ENCODE data around the gene FAM180B. TPM values are rescaled to one million over a fixed set of nuclear protein-coding genes. Genes with fewer than 3 reads are reported as not detected.

Gene FAM180B
- total and polyA plus RNA-seq, 10 of the 15 experiments (the other 5 are each of a cell fraction or from before 2014, with no cell fraction given) = 0.04 to 0.34 TPM; not detected in 8

DNA sequence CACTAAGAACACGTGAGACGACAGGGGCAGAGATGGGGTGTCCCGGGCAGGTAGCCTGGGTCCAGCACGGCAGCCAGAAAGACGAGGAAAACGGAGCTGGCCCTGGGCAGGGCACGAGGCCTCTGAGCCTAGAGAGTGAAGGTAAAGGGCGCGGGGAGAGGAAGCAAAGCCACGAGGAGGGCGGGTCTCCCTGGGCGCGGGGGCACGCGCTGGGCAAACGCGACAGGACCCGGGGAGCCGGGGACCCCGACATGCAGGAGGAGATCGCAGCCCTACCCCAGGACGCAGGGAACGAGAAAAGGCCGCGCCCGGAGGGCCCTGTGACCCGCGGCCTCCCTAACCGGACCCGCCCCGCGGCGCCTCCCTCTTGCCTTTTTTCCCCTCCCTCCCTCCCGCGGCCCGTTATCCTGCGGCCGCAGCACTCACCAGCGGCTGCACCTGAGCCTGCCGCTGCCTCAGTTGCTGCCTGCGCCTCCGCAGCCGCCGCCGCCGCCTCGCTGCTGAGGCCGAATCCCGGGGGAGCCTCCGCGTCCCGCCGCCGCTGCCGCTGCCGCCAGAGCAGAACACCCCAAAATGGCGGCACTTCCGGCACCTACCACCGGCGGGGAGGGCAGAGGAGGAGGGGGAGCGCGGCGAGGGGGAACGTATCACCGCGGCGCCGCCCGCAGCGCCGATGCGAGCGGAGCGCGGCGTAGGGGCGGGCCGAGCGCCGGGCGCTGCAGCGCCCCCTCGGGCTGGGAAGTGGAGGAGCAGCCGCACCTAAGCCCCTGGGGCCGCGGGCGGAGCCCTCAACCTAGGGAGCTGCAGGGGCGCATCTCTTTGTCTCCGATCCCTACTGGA, 33.7 kb upstream of the FAM180B start, which contains the start of gene CELF1 (continued):
- TF ChIP-seq GABPA (IDR thresholded peaks at IDR 0.05; ENCODE audit: low read depth) (peak; percentile 69; the same call in 1 of the 2 replicates), NR2F1 (conservative IDR thresholded peaks at IDR 0.05) (peak; percentile 58), KLF5 (IDR thresholded peaks at IDR 0.05; ENCODE audit: partially characterized antibody) (no peak), MEF2B (IDR thresholded peaks at IDR 0.05; ENCODE audit: partially characterized antibody, poor library complexity, severe bottlenecking) (peak; percentile 81), SMARCA5 (IDR thresholded peaks at IDR 0.05) (peak; percentile 83), RB1 (IDR thresholded peaks at IDR 0.05; ENCODE audit: borderline replicate concordance) (peak; percentile 87; the same call in 1 of the 2 replicates), ZNF217 (IDR thresholded peaks at IDR 0.05) (no peak), TCF3 (IDR thresholded peaks at IDR 0.05; ENCODE audit: borderline replicate concordance, insufficient read depth, low read depth, low read length) (no peak), BMI1 (IDR thresholded peaks at IDR 0.05; ENCODE audit: borderline replicate concordance) (no peak), EZH2 (IDR thresholded peaks at IDR 0.05; ENCODE audit: borderline replicate concordance, control insufficient read depth, low read depth, low read length) (no peak), CHD4 (IDR thresholded peaks at IDR 0.05) (no peak)
- TF ChIP-seq, protein P1, sequence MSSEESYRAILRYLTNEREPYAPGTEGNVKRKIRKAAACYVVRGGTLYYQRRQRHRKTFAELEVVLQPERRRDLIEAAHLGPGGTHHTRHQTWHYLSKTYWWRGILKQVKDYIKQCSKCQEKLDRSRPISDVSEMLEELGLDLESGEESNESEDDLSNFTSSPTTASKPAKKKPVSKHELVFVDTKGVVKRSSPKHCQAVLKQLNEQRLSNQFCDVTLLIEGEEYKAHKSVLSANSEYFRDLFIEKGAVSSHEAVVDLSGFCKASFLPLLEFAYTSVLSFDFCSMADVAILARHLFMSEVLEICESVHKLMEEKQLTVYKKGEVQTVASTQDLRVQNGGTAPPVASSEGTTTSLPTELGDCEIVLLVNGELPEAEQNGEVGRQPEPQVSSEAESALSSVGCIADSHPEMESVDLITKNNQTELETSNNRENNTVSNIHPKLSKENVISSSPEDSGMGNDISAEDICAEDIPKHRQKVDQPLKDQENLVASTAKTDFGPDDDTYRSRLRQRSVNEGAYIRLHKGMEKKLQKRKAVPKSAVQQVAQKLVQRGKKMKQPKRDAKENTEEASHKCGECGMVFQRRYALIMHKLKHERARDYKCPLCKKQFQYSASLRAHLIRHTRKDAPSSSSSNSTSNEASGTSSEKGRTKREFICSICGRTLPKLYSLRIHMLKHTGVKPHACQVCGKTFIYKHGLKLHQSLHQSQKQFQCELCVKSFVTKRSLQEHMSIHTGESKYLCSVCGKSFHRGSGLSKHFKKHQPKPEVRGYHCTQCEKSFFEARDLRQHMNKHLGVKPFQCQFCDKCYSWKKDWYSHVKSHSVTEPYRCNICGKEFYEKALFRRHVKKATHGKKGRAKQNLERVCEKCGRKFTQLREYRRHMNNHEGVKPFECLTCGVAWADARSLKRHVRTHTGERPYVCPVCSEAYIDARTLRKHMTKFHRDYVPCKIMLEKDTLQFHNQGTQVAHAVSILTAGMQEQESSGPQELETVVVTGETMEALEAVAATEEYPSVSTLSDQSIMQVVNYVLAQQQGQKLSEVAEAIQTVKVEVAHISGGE (CRISPR knock-in tag; IDR thresholded peaks at IDR 0.05) = no peak
- TF ChIP-seq, protein P2, sequence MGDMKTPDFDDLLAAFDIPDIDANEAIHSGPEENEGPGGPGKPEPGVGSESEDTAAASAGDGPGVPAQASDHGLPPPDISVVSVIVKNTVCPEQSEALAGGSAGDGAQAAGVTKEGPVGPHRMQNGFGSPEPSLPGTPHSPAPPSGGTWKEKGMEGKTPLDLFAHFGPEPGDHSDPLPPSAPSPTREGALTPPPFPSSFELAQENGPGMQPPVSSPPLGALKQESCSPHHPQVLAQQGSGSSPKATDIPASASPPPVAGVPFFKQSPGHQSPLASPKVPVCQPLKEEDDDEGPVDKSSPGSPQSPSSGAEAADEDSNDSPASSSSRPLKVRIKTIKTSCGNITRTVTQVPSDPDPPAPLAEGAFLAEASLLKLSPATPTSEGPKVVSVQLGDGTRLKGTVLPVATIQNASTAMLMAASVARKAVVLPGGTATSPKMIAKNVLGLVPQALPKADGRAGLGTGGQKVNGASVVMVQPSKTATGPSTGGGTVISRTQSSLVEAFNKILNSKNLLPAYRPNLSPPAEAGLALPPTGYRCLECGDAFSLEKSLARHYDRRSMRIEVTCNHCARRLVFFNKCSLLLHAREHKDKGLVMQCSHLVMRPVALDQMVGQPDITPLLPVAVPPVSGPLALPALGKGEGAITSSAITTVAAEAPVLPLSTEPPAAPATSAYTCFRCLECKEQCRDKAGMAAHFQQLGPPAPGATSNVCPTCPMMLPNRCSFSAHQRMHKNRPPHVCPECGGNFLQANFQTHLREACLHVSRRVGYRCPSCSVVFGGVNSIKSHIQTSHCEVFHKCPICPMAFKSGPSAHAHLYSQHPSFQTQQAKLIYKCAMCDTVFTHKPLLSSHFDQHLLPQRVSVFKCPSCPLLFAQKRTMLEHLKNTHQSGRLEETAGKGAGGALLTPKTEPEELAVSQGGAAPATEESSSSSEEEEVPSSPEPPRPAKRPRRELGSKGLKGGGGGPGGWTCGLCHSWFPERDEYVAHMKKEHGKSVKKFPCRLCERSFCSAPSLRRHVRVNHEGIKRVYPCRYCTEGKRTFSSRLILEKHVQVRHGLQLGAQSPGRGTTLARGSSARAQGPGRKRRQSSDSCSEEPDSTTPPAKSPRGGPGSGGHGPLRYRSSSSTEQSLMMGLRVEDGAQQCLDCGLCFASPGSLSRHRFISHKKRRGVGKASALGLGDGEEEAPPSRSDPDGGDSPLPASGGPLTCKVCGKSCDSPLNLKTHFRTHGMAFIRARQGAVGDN (IDR thresholded peaks at IDR 0.05) = peak; percentile 55
- TF ChIP-seq, protein P3, sequence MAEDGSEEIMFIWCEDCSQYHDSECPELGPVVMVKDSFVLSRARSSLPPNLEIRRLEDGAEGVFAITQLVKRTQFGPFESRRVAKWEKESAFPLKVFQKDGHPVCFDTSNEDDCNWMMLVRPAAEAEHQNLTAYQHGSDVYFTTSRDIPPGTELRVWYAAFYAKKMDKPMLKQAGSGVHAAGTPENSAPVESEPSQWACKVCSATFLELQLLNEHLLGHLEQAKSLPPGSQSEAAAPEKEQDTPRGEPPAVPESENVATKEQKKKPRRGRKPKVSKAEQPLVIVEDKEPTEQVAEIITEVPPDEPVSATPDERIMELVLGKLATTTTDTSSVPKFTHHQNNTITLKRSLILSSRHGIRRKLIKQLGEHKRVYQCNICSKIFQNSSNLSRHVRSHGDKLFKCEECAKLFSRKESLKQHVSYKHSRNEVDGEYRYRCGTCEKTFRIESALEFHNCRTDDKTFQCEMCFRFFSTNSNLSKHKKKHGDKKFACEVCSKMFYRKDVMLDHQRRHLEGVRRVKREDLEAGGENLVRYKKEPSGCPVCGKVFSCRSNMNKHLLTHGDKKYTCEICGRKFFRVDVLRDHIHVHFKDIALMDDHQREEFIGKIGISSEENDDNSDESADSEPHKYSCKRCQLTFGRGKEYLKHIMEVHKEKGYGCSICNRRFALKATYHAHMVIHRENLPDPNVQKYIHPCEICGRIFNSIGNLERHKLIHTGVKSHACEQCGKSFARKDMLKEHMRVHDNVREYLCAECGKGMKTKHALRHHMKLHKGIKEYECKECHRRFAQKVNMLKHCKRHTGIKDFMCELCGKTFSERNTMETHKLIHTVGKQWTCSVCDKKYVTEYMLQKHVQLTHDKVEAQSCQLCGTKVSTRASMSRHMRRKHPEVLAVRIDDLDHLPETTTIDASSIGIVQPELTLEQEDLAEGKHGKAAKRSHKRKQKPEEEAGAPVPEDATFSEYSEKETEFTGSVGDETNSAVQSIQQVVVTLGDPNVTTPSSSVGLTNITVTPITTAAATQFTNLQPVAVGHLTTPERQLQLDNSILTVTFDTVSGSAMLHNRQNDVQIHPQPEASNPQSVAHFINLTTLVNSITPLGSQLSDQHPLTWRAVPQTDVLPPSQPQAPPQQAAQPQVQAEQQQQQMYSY (CRISPR knock-in tag; IDR thresholded peaks at IDR 0.05) = no peak
- TF ChIP-seq, protein P4, sequence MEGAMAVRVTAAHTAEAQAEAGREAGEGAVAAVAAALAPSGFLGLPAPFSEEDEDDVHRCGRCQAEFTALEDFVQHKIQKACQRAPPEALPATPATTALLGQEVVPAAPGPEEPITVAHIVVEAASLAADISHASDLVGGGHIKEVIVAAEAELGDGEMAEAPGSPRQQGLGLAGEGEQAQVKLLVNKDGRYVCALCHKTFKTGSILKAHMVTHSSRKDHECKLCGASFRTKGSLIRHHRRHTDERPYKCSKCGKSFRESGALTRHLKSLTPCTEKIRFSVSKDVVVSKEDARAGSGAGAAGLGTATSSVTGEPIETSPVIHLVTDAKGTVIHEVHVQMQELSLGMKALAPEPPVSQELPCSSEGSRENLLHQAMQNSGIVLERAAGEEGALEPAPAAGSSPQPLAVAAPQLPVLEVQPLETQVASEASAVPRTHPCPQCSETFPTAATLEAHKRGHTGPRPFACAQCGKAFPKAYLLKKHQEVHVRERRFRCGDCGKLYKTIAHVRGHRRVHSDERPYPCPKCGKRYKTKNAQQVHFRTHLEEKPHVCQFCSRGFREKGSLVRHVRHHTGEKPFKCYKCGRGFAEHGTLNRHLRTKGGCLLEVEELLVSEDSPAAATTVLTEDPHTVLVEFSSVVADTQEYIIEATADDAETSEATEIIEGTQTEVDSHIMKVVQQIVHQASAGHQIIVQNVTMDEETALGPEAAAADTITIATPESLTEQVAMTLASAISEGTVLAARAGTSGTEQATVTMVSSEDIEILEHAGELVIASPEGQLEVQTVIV (IDR thresholded peaks at IDR 0.05; ENCODE audit: borderline replicate concordance, partially characterized antibody) = no peak

Measured in GM12878 (cell line).